ENCODE measurements around the gene GULP1. TPM values are rescaled to one million over a fixed set of nuclear protein-coding genes. Genes with fewer than 3 reads are reported as not detected.

Gene GULP1
- total and polyA plus RNA-seq, 2 experiments from 2014 or later = 28.3 to 41.2 TPM

- H3K27me3 ChIP-seq = no peaks in the 10 kb centered on the region
- TF ChIP-seq, protein P1, sequence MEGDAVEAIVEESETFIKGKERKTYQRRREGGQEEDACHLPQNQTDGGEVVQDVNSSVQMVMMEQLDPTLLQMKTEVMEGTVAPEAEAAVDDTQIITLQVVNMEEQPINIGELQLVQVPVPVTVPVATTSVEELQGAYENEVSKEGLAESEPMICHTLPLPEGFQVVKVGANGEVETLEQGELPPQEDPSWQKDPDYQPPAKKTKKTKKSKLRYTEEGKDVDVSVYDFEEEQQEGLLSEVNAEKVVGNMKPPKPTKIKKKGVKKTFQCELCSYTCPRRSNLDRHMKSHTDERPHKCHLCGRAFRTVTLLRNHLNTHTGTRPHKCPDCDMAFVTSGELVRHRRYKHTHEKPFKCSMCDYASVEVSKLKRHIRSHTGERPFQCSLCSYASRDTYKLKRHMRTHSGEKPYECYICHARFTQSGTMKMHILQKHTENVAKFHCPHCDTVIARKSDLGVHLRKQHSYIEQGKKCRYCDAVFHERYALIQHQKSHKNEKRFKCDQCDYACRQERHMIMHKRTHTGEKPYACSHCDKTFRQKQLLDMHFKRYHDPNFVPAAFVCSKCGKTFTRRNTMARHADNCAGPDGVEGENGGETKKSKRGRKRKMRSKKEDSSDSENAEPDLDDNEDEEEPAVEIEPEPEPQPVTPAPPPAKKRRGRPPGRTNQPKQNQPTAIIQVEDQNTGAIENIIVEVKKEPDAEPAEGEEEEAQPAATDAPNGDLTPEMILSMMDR (IDR thresholded peaks at IDR 0.05; ENCODE audit: low read depth, low read length) = no peak
- H3K27ac ChIP-seq = no peak overlapping the region
- H3K4me1 ChIP-seq (ENCODE audit: low read depth) = no peaks in the 10 kb centered on the region
- H3K9me3 ChIP-seq (ENCODE audit: low read depth) = no peaks in the 10 kb centered on the region
- no peak for DNase-seq (ENCODE audit: low read depth in 1 of 2, low spot score in 1 of 2)
- no peak overlapping the region for H3K4me3 ChIP-seq
- H3K36me3 ChIP-seq = no peaks in the 10 kb centered on the region
Measured at GRCh38 chr2:188251034-188251433, 40.6 kb upstream of the GULP1 start.

DNA sequence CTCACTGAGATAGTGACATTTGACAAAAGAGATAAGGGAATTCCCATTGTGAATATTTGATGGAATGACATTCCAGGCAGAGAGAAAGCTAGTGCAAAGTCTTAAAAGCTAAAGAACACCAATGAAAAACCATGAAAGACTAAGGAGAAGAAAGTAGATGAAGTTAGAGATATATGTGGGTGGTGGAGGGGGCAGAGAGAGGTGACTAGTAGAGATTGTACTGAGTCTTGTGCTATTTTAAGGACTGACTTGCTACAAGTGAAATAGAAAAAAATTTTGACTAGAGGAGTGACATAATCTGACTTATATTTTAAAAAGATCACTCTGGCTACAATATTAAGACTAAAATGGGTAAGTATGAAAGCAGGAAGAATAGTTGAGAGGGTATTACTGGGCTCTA lies 35.3 kb upstream of the GULP1 start:
- Histone ChIP-seq H3K4me1 (ENCODE audit: low read depth) (peaks cover 2% of the 10 kb centered on the region), H3K36me3 (no peaks in the 10 kb centered on the region), H3K9me3 (ENCODE audit: low read depth) (no peaks in the 10 kb centered on the region), H3K4me3 (no peak overlapping the region), H3K27ac (no peak overlapping the region), H3K27me3 (no peaks in the 10 kb centered on the region)
- DNase-seq (ENCODE audit: low read depth in 1 of 2, low spot score in 1 of 2) = no peak
- TF ChIP-seq, protein P1 (IDR thresholded peaks at IDR 0.05; ENCODE audit: low read depth, low read length) = no peak

GRCh38 chr2:188265315-188265714 lies 26.4 kb upstream of the GULP1 start:
- no peaks in the 10 kb centered on the region for H3K9me3 ChIP-seq (ENCODE audit: low read depth)

GRCh38 chr2:188267776-188268175 lies 23.9 kb upstream of the GULP1 start:
- DNase-seq (ENCODE audit: low read depth in 1 of 2, low spot score in 1 of 2) = no peak
- Histone ChIP-seq H3K27me3 (no peaks in the 10 kb centered on the region), H3K4me3 (no peak overlapping the region), H3K4me1 (ENCODE audit: low read depth) (no peaks in the 10 kb centered on the region), H3K36me3 (no peaks in the 10 kb centered on the region), H3K27ac (no peak overlapping the region), H3K9me3 (ENCODE audit: low read depth) (no peaks in the 10 kb centered on the region)
- TF ChIP-seq, protein P1 (IDR thresholded peaks at IDR 0.05; ENCODE audit: low read depth, low read length) = no peak

More at GRCh38 chr2:188265315-188265714, 26.4 kb upstream of the GULP1 start:
- Histone ChIP-seq H3K4me1 (ENCODE audit: low read depth) (no peaks in the 10 kb centered on the region), H3K4me3 (no peak overlapping the region), H3K27ac (no peak overlapping the region), H3K36me3 (no peaks in the 10 kb centered on the region), H3K27me3 (no peaks in the 10 kb centered on the region)
- TF ChIP-seq, protein P1 (IDR thresholded peaks at IDR 0.05; ENCODE audit: low read depth, low read length) = no peak
- peak in 1 of 2 donors; percentile 0 for DNase-seq (ENCODE audit: low read depth in 1 of 2, low spot score in 1 of 2)

GRCh38 chr2:188269004-188269403 lies 22.7 kb upstream of the GULP1 start:
- H3K27me3 ChIP-seq = no peaks in the 10 kb centered on the region
- H3K4me3 ChIP-seq = no peak overlapping the region
- no peaks in the 10 kb centered on the region for H3K4me1 ChIP-seq (ENCODE audit: low read depth)
- no peak for DNase-seq (ENCODE audit: low read depth in 1 of 2, low spot score in 1 of 2)
- no peaks in the 10 kb centered on the region for H3K36me3 ChIP-seq
- H3K9me3 ChIP-seq (ENCODE audit: low read depth) = no peaks in the 10 kb centered on the region
- H3K27ac ChIP-seq = no peak overlapping the region
- TF ChIP-seq, protein P1 (IDR thresholded peaks at IDR 0.05; ENCODE audit: low read depth, low read length) = no peak

DNA sequence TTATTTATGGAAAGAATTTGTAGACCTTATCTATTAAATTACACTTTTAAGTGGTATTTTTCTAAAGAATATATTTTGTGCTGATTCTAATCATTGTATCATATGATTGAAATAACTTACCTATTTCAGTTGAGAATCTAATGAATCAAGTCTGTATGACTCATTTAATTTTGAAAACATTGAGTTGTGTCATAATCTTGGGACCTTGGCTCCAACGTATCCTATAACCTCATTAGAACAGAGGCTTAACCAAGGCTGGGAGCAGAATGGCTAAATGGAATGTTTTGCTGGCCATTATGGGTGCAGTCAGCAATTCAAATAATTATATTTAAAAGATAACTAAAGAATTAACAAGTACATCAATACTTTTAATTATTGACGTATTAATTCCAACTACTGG lies 19.6 kb upstream of the GULP1 start:
- Histone ChIP-seq H3K27me3 (no peaks in the 10 kb centered on the region), H3K4me3 (no peak overlapping the region), H3K36me3 (no peaks in the 10 kb centered on the region), H3K9me3 (ENCODE audit: low read depth) (no peaks in the 10 kb centered on the region), H3K4me1 (ENCODE audit: low read depth) (no peaks in the 10 kb centered on the region), H3K27ac (no peak overlapping the region)
- TF ChIP-seq, protein P1 (IDR thresholded peaks at IDR 0.05; ENCODE audit: low read depth, low read length) = no peak
- no peak for DNase-seq (ENCODE audit: low read depth in 1 of 2, low spot score in 1 of 2)

Measured in cardiac muscle cell (in vitro differentiated cells and primary cell).